Neural crest cell (in vitro differentiated cells): ENCODE data around the gene SEMA4B. TPM values are rescaled to one million over a fixed set of nuclear protein-coding genes. Genes with fewer than 3 reads are reported as not detected.

Experiments used
- DNase-seq: peaks from one replicate; pipeline ENCODE4 v3.0.0; 2021; ENCODE audit warnings: low read depth, mixed read lengths, low spot score
- H3K27ac Mint-ChIP-seq: one replicate; pipeline ENCODE4 v1.8.0; 2021; ENCODE audit warnings: mild to moderate bottlenecking, mixed read lengths; ENCODE audit not compliant: unreplicated experiment
- H3K27me3 Mint-ChIP-seq: 2 replicates; pipeline ENCODE4 v1.8.0; 2021; ENCODE audit warnings: low read depth, mild to moderate bottlenecking, mixed read lengths
- H3K36me3 Mint-ChIP-seq: 2 replicates; pipeline ENCODE4 v1.8.0; 2021; ENCODE audit warnings: low read depth, mild to moderate bottlenecking, mixed read lengths
- H3K4me1 Mint-ChIP-seq: 2 replicates; pipeline ENCODE4 v1.8.0; 2021; ENCODE audit warnings: mixed read lengths
- H3K4me3 Mint-ChIP-seq: one replicate; pipeline ENCODE4 v1.8.0; 2021; ENCODE audit warnings: mild to moderate bottlenecking, mixed read lengths
- H3K9me3 Mint-ChIP-seq: 2 replicates; pipeline ENCODE4 v1.8.0; 2021; ENCODE audit warnings: mixed read lengths
- total RNA-seq: library from RNA; stranded (reverse); gene quantifications from 2 replicates; pipeline ENCODE4 v1.2.1, GENCODE V29; 2021
- TF ChIP-seq, protein P1 (sequence below): fragments of 200-600 bp; sonication (generic); conservative IDR thresholded peaks from 2 replicates; pipeline ENCODE4 v1.5.0; 2021; ENCODE audit warnings: antibody characterized with exemption, mild to moderate bottlenecking

Gene SEMA4B
- total RNA-seq, 1 donor from 2014 or later: 26.3 TPM

DNA sequence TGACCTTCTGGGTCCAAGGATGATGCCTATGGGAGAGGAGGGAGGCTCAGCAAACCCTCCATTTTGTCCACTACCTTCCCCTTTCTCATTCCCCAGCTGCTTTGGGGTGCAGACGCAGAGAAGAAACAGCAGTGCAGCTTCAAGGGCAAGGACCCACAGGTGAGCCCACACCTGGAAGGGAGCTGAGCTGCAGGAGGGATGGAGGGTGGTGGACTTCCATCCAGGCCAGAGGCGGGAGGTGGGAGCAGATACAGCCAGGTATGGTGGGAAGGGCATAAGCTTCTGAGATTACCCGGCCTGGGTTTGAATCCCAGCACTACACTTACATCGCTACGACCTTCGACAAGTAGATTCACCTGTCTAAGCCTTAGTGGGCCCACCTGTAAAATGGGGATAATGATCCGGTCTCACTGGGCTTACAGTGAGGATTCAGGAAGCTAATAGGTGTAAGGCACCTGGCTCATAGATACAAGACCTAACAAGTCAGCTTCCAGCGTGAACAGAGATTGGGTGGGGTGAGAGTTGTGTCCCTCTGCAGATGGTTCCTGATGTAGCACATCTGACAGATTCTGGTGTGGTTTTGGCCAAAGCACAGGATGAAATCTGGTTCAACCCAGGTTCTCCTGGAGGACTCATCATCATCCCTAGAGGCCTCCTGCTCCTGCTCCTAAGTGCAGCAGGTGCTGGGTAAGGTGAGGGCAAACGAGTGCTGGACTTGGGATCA, 16.7 kb downstream of the SEMA4B start:
- no peak overlapping the region for H3K27ac Mint-ChIP-seq

DNA sequence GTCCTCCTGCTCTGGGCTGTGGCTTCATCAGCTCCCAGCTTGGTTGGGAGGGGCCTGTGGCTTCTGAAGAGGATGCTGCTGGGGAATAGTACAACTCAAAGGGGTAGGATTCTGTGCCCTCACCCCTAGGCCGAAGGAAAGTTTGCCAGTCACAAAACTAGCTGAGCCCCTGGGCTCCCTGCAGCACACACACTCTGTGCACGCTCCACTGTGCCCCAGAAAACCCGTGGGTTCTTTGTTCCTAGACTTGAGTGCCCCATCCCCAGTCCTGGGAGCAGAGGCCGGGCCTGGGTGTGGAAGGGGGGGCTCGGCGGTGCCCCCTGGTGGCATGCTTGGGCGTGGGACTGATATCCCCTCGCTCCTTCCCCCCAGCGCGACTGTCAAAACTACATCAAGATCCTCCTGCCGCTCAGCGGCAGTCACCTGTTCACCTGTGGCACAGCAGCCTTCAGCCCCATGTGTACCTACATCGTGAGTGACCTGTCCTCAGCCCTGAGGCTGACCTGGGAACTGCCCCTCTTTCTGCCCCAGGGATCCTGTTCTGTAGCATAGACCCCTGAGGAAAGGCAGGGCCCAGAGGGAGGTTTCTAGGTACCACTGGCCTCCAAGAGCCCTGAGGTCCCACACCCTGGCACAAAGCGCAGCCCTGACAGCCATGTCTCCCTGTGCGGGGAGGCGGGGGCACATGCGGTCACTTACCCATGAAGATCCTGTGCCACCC, 18.5 kb downstream of the SEMA4B start:
- no peaks in the 10 kb centered on the region for H3K4me1 Mint-ChIP-seq
- TF ChIP-seq, protein P1, sequence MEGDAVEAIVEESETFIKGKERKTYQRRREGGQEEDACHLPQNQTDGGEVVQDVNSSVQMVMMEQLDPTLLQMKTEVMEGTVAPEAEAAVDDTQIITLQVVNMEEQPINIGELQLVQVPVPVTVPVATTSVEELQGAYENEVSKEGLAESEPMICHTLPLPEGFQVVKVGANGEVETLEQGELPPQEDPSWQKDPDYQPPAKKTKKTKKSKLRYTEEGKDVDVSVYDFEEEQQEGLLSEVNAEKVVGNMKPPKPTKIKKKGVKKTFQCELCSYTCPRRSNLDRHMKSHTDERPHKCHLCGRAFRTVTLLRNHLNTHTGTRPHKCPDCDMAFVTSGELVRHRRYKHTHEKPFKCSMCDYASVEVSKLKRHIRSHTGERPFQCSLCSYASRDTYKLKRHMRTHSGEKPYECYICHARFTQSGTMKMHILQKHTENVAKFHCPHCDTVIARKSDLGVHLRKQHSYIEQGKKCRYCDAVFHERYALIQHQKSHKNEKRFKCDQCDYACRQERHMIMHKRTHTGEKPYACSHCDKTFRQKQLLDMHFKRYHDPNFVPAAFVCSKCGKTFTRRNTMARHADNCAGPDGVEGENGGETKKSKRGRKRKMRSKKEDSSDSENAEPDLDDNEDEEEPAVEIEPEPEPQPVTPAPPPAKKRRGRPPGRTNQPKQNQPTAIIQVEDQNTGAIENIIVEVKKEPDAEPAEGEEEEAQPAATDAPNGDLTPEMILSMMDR: peak; percentile 69
- H3K27me3 Mint-ChIP-seq: no peaks in the 10 kb centered on the region
- no peaks in the 10 kb centered on the region for H3K9me3 Mint-ChIP-seq
- no peak overlapping the region for H3K4me3 Mint-ChIP-seq
- no peaks in the 10 kb centered on the region for H3K36me3 Mint-ChIP-seq
- DNase-seq: peak; percentile 55
- H3K27ac Mint-ChIP-seq: no peak overlapping the region

More for the DNA sequence above, 16.7 kb downstream of the SEMA4B start:
- H3K4me3 Mint-ChIP-seq: no peak overlapping the region
- no peaks in the 10 kb centered on the region for H3K9me3 Mint-ChIP-seq
- TF ChIP-seq, protein P1: no peak
- no peak for DNase-seq
- H3K27me3 Mint-ChIP-seq: no peaks in the 10 kb centered on the region
- no peaks in the 10 kb centered on the region for H3K36me3 Mint-ChIP-seq
- no peaks in the 10 kb centered on the region for H3K4me1 Mint-ChIP-seq

- Mint-ChIP-seq H3K9me3 (no peaks in the 10 kb centered on the region), H3K4me1 (no peaks in the 10 kb centered on the region), H3K27ac (no peak overlapping the region), H3K36me3 (no peaks in the 10 kb centered on the region), H3K4me3 (no peak overlapping the region), H3K27me3 (no peaks in the 10 kb centered on the region)
- DNase-seq: peak; percentile 32
- TF ChIP-seq, protein P1: peak; percentile 61
Observed at GRCh38 chr15:90221246-90221900, 20.2 kb downstream of the SEMA4B start.

DNA sequence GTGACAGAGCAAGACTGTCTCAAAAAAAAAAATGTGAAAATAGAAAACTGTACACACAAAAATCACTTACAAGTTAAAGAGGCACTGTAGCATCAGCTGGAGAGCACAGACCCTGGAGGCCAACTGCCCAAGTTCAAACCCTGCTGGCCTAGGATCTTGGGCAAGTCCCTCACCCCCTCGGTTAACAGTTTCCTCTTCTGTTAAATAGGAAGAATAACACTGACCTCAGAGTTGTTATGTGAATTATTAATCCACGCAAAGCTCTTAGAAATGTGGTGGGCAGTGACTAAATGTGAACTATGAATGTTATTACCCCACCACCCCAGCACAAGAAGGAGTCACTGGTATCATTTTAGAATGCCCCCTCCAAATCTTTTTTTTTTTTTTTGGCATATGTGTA, 21.4 kb downstream of the SEMA4B start:
- H3K9me3 Mint-ChIP-seq: no peaks in the 10 kb centered on the region
- TF ChIP-seq, protein P1: no peak
- no peak for DNase-seq
- H3K4me1 Mint-ChIP-seq: no peaks in the 10 kb centered on the region
- H3K4me3 Mint-ChIP-seq: no peak overlapping the region
- H3K27me3 Mint-ChIP-seq: no peaks in the 10 kb centered on the region
- H3K36me3 Mint-ChIP-seq: no peaks in the 10 kb centered on the region
- no peak overlapping the region for H3K27ac Mint-ChIP-seq

GRCh38 chr15:90223441-90224165, 22.5 kb downstream of the SEMA4B start:
- no peaks in the 10 kb centered on the region for H3K27me3 Mint-ChIP-seq
- no peak overlapping the region for H3K4me3 Mint-ChIP-seq
- DNase-seq: no peak
- no peak overlapping the region for H3K27ac Mint-ChIP-seq
- H3K9me3 Mint-ChIP-seq: no peaks in the 10 kb centered on the region
- no peaks in the 10 kb centered on the region for H3K36me3 Mint-ChIP-seq
- TF ChIP-seq, protein P1: no peak
- no peaks in the 10 kb centered on the region for H3K4me1 Mint-ChIP-seq
